ENCODE measurements around the gene FADS1. TPM values are rescaled to one million over a fixed set of nuclear protein-coding genes. Genes with fewer than 3 reads are reported as not detected.

FADS1 gene
- total RNA-seq, 4 donors from 2014 or later, result 2.1 to 8.3 (median 7.1) TPM

GRCh38 chr11:61778357-61778886, 38.4 kb downstream of the FADS1 start:
- 92% methylated on average over 8 of the region's 11 CpGs; no CpG with 5 or more reads in 1 of the 2 donors for WGBS, 2 donors
- Histone ChIP-seq H3K36me3 (peaks cover 0 to 13% (median 0%) of the 10 kb centered on the region in 3 donors), H3K27me3 (no peaks in the 10 kb centered on the region), H3K27ac (no peak overlapping the region), H3K9me3 (no peaks in the 10 kb centered on the region), H3K4me1 (peaks cover 9 to 14% (median 9%) of the 10 kb centered on the region in 3 donors), H3K4me3 (no peak overlapping the region)
- TF ChIP-seq CTCF (IDR thresholded peaks at IDR 0.05), result no peak
- no peak for TF ChIP-seq POLR2A (IDR thresholded peaks at IDR 0.05)
- no peak for DNase-seq
- intact Hi-C loops (cut with DNase I), result no loop called here

- peak overlapping the region in 3 of 4 donors; percentile 21 to 53 (median 30) for H3K4me3 ChIP-seq
- 72 to 82% methylated on average over 10 to 18 of the region's 67 CpGs for WGBS, 2 donors
- H3K4me1 ChIP-seq, result peaks cover 9 to 14% (median 9%) of the 10 kb centered on the region in 3 donors
- H3K27ac ChIP-seq, result no peak overlapping the region
- no peaks in the 10 kb centered on the region for H3K27me3 ChIP-seq
- no peak for DNase-seq
- peaks cover 0 to 3% (median 0%) of the 10 kb centered on the region in 3 donors for H3K36me3 ChIP-seq
- H3K9me3 ChIP-seq, result no peaks in the 10 kb centered on the region
- intact Hi-C loops (cut with DNase I), result no loop called here
- TF ChIP-seq CTCF (IDR thresholded peaks at IDR 0.05), result no peak
- TF ChIP-seq POLR2A (IDR thresholded peaks at IDR 0.05), result no peak
These were observed 39.3 kb downstream of the FADS1 start for GRCh38 chr11:61777234-61778090.

GRCh38 chr11:61776561-61777075, 40.2 kb downstream of the FADS1 start:
- intact Hi-C loops (cut with DNase I), result no loop called here
- no peaks in the 10 kb centered on the region for H3K27me3 ChIP-seq
- no peaks in the 10 kb centered on the region for H3K9me3 ChIP-seq
- no peak for DNase-seq
- 40 to 67% methylated on average over 2 of the region's 9 CpGs for WGBS, 2 donors
- peak in 5 of 6 experiments; percentile 47 to 77 (median 51) for TF ChIP-seq CTCF (IDR thresholded peaks at IDR 0.05)
- TF ChIP-seq POLR2A (IDR thresholded peaks at IDR 0.05), result no peak
- no peak overlapping the region for H3K4me3 ChIP-seq
- no peaks in the 10 kb centered on the region for H3K36me3 ChIP-seq
- H3K4me1 ChIP-seq, result peaks cover 9 to 14% (median 9%) of the 10 kb centered on the region in 3 donors
- H3K27ac ChIP-seq, result no peak overlapping the region

- Histone ChIP-seq H3K27me3 (no peaks in the 10 kb centered on the region), H3K36me3 (no peaks in the 10 kb centered on the region), H3K4me3 (no peak overlapping the region), H3K4me1 (peaks cover 9 to 14% (median 9%) of the 10 kb centered on the region in 3 donors), H3K9me3 (no peaks in the 10 kb centered on the region), H3K27ac (no peak overlapping the region)
- WGBS, 2 donors, result 57 to 85% methylated on average over 5 to 9 of the region's 20 CpGs
- no peak for DNase-seq
- TF ChIP-seq POLR2A (IDR thresholded peaks at IDR 0.05) (no peak), CTCF (IDR thresholded peaks at IDR 0.05) (no peak)
- intact Hi-C loops (cut with DNase I), result no loop called here
These were observed 40.9 kb downstream of the FADS1 start for GRCh38 chr11:61775606-61776554.

Measured in esophagus squamous epithelium (tissue), 5 donors.